Medulla oblongata (tissue), 1 donor: ENCODE measurements around the gene PRAME.
"Not testable (repeated sequence)": the region's sequence is repeated elsewhere in the genome, so short reads cannot be mapped to it uniquely, and the experiment has no call there.

Source experiments
- DNase-seq: peaks from one replicate; pipeline ENCODE4 v3.0.0-alpha.2; 2015; ENCODE audit errors: extremely low spot score

Gene PRAME

GRCh38 chr22:22521631-22522030 is 37.4 kb downstream of the PRAME start:
- no peak for DNase-seq

DNA sequence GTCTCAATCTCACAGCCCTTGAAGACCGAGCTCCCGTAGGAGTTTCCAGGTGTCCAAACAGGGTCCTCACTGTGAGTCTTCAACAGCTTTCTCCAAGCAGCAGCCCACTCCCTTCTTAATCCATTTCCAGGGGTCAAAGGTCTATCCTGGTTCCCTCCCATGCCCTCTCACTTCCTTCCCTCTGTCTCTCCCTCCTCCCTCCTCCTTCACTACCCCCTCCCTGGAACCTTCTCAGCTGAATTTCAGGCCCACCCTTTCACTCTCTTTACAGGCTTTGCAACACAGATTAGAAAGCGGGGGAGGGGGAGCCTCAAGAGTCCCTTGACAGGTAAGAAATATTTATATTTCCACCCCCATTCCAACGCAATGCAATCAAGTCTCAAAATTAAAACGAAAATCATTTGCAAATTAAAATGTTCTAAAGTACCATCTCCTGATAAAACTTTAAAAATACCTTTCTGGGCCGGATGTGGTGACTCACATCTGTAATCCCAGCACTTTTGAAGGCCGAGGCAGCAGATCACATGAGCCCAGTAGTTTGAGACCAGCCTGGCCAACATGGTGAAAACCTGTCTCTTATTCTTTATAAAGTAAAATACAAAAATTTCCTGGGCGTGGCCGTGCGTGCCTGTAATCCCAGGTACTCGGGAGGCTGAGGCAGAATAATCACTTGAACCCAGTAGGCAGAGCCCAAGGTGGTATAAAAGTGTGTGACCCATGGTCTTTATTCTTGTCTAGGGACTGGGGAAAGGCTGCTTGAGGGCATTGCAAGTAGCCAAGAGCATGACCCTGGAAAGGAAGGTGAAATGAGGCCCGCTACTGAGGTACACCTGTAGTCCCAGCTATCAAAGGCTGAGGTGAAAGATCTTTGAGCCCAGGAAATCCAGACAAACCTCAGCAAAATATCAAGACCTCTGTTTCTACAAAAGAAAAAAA is 38.1 kb downstream of the PRAME start:
- no peak for DNase-seq

- no peak for DNase-seq
Observed at GRCh38 chr22:22520020-22520656, 38.9 kb downstream of the PRAME start, which contains the start of gene ZNF280A. Gene ZNF280A, minus strand, starts transcription at chr22:22520270. Its CDS starts 4,640 bp downstream, at chr22:22515630.

DNA sequence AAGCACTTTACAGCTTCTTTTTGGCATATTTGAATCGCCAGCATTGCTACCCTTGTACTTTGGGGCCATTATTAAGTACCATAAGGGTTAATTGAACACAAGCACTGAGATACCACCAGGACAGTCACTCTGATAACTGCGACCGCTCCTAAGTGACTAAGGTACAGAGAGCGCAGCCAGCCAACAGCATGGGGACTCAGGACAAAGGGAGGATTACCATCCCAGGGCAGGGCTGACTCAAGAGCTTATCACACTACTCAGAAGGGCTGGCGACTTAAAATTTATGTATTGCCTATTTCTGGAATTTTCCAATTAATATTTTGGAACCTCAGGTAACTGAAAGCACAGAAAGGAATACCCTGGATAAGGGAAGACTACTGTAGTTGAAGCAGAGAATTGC is 39.5 kb downstream of the PRAME start:
- DNase-seq = no peak

- no peak for DNase-seq
Observed at GRCh38 chr22:22516992-22517391, 42.1 kb downstream of the PRAME start.

- no peak for DNase-seq
Observed at GRCh38 chr22:22515890-22516289, 43.2 kb downstream of the PRAME start.

GRCh38 chr22:22514431-22514830 is 44.6 kb downstream of the PRAME start:
- not testable (repeated sequence) for DNase-seq

GRCh38 chr22:22513619-22514018 is 45.4 kb downstream of the PRAME start:
- no peak for DNase-seq

- no peak for DNase-seq
Observed at GRCh38 chr22:22512951-22513350, 46.1 kb downstream of the PRAME start.

DNA sequence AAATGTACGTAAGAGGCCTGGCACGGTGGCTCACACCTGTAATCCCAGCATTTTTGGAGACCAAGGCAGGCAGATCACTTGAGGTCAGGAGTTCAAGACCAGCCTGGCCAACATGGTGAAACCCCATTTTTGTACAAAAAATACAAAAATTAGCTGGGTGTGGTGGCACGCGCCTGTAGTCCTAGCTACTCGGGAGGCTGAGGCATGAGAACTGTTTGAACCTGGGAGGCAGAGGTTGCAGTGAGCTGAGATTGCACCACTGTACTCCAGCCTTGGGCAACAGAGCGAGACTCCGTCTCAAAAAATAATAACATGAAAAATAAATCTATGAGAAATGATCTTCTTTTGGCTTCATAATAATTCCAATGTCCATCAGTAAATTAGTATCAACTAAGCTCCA is 48.2 kb downstream of the PRAME start:
- DNase-seq = not testable (repeated sequence)

DNA sequence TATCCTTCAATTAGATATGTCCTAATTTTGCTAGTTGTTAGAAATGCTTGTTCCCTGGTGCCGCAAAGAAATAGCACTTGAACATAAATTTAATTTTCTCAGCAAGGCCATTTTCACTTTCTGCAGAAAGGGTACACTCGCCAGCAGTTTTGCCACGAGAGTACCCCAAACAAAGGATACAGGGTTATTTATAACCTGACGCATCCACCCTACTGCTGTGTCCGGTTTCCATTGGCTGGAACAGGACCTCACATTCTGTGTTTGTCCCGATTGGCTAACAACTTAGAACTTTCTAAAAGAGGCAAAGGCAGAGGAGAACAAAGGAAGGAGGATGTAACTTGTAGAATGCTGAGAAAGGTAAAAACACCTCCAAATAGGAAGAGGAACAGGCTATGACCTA is 49.2 kb downstream of the PRAME start:
- DNase-seq = not testable (repeated sequence)

DNA sequence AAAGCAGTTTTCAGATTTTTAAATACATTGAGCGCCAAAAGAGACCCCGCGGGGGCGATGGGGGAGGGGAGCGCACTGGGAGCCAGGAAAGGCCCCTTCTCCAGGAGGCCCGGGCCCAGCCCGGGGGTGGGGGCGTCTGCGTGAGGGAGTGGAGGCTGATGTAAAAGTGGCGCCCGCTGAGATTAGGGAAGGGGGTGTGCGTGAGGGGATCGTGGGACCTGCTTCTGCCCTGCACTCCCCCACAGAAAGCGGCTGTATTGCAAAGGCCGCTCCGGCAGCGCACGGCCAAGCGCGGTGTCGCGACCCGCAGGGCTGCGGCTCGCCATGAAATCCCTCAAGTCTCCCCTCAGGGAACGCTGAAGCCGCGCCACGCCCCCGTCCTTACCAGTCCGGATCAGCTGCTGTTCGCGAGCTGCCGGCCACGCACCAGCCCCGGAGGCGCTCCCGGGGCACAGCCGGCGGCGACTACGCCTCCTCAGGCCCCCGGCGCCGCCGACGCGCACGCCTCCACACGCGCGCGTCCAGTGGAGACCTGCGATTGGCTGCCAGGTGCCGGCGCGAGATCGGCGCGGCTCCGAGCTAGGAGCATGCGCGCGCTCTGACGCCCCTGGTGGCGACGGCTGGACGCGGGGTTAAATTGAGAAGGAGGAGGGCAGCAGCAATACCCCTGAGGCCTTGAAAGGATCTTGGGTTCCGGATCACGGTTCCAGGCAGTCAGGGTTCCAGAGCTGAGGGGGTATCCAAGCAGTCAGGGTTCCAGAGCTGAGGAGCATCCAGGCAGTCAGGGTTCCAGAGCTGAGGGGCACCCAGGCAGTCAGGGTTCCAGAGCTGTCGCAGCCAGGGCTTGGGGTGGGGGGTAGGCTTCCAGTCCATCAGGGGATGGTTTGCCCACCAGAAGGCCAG is 50.5 kb downstream of the PRAME start, which contains the start of gene ZNF280B:
Gene ZNF280B, minus strand, starts transcription at position 469 of the 903 bp plus-strand sequence. CDS start 19,344 bp downstream, outside the sequence.
- DNase-seq = peak; percentile 66

DNA sequence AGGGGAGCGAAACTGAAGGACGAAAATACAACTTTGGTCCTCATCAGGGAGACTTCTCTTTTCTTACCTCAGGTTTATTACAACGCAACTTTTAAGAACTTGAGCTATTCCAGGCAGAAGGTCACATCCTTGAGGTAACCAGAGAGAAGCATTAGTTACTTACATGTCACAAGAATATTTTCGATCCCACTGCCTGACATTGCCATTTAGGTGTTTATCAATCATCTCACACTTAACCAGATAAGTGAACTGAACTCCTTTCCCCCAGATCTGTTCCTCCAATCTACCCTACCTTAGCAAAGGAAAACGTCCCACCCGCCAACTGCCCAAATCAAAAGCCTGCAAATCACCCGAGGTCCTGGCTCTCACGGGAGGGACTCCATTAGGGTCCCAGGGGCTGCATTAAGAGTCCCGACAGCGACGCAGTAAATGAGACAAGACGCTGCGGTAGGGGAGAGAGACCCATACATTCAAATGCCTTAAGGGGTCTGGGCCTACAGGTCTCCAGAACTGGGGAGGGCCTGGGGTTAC is 51.3 kb downstream of the PRAME start:
- peak; percentile 3 for DNase-seq

DNA sequence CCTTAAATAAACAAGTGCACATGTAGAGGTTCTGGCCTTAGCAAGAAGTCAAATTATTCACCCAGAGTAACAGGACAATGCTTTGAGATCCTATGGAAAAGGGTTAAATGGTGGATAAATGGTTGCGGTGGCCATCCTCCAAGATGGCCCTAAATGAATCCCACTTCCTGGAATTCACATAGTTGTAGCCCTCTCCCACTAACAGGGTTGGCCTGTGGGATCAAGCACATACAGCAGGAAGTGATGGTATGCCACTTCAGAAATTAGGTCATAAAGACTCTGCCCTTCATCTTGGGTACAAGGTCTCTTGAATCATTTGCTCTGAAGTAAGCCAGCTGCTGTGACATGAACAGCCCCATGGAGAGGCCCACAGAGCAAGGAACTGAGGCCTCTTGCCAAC is 52.3 kb downstream of the PRAME start:
- no peak for DNase-seq

GRCh38 chr22:22498267-22498666 is 60.8 kb downstream of the PRAME start:
- no peak for DNase-seq
